Kidney (tissue), 14 donors: ENCODE data around the gene MIGA2. TPM values are rescaled to one million over a fixed set of nuclear protein-coding genes. Genes with fewer than 3 reads are reported as not detected.

Experiments used
- DNase-seq, 5 donors: peaks; one replicate each; pipeline ENCODE4 v3.0.0-alpha.2; 2013 to 2020
- FAIRE-seq: peaks from 2 replicates; lab custom pipeline; 2012; peaks lifted over from hg19 to GRCh38; lab: Jason Lieb, UNC
- H3K27ac ChIP-seq, 2 donors: one replicate each; pipeline ENCODE4 v1.7.0; 2013; ENCODE audit warnings: low read depth in 2 of 2, low read length in 2 of 2, inconsistent platforms in 1 of 2
- H3K27me3 ChIP-seq: one replicate; pipeline ENCODE4 v1.7.1; 2013; ENCODE audit warnings: low read length, inconsistent platforms; ENCODE audit not compliant: control insufficient read depth, insufficient read depth
- H3K36me3 ChIP-seq, 3 donors: one replicate each; pipeline versions ENCODE4 v1.7.0 to v1.7.1; 2013; ENCODE audit warnings: low read length in 3 of 3, control low read depth in 1 of 3, inconsistent platforms in 1 of 3; ENCODE audit not compliant: insufficient read depth in 3 of 3, control insufficient read depth in 2 of 3
- H3K4me1 ChIP-seq, 3 donors: one replicate each; pipeline versions ENCODE4 v1.7.0 to v1.7.1; 2013; ENCODE audit warnings: low read length in 3 of 3, inconsistent platforms in 1 of 3, low read depth in 1 of 3; ENCODE audit not compliant: control insufficient read depth in 2 of 3, insufficient read depth in 2 of 3
- H3K4me3 ChIP-seq, 3 donors: one replicate each; pipeline versions ENCODE4 v1.7.0 to v1.8.1; 2013; ENCODE audit warnings: low read length in 3 of 3, control low read depth in 1 of 3, inconsistent platforms in 1 of 3
- H3K9ac ChIP-seq, 3 donors: one replicate each; pipeline versions ENCODE4 v1.7.0 to v1.7.1; 2013; ENCODE audit warnings: low read length in 3 of 3, control low read depth in 1 of 3, inconsistent platforms in 1 of 3
- H3K9me3 ChIP-seq, 3 donors: one replicate each; pipeline versions ENCODE4 v1.7.0 to v1.7.1; 2013; ENCODE audit warnings: low read length in 3 of 3, control low read depth in 1 of 3, inconsistent platforms in 1 of 3; ENCODE audit not compliant: control insufficient read depth in 2 of 3, insufficient read depth in 1 of 3
- CTCF ChIP-seq: IDR thresholded peaks from 3 replicates; pipeline ENCODE4 v1.5.1; 2012; ENCODE audit warnings: mild to moderate bottlenecking, moderate library complexity, borderline replicate concordance; ENCODE audit not compliant: insufficient read depth; ENCODE audit errors: extremely low read depth
- intact Hi-C: fragments of 100-400 bp; cut with DNase I; formaldehyde crosslinking; loops from one replicate; pipeline ENCODE4 v1.11.1; 2022
- polyA plus RNA-seq: library from polyadenylated mRNA; stranded (reverse); fragments of 350-450 nt; fragmentation: Illumina TruSeq; extraction: RNeasy Lipid Tissue Mini Kit (QIAGEN cat#74804); gene quantifications from one replicate; pipeline ENCODE4 v1.2.3, GENCODE V29; 2014; ENCODE audit warnings: low read depth, low replicate concordance; ENCODE audit not compliant: insufficient read depth
- total RNA-seq: library from RNA; stranded (reverse); fragmentation: NEBNext Ultra II Directional; extraction: Animal tissue kit (Norgen Biotek cat#: 25700); gene quantifications from one replicate; pipeline ENCODE4 v1.2.1, GENCODE V29; 2021
- donor health status: control.
- donor health status: control.
- donor health status: control.
- donor health status: control.
- donor health status: control.
- donor health status: DM: yes; HTN: yes; CAD: no.
- donor health status: Normal renal cell carcinoma (clear cell type).

Gene MIGA2
- total and polyA plus RNA-seq, 2 donors from 2014 or later = 26.1 to 29.9 TPM

- peak in 1 of 5 donors; percentile 60 for DNase-seq
- no peak for TF ChIP-seq CTCF
- no peaks in the 10 kb centered on the region for H3K27me3 ChIP-seq
- intact Hi-C loops = no loop called here
- FAIRE-seq = no peak
- peaks cover 0 to 19% (median 5%) of the 10 kb centered on the region in 3 donors for H3K4me1 ChIP-seq
- peaks cover 0 to 5% (median 0%) of the 10 kb centered on the region in 3 donors for H3K36me3 ChIP-seq
- H3K9ac ChIP-seq = peak overlapping the region in 1 of 3 donors; percentile 41
- peak overlapping the region in 1 of 2 donors; percentile 28 for H3K27ac ChIP-seq
- peak overlapping the region in 1 of 3 donors; percentile 59 for H3K4me3 ChIP-seq
- no peaks in the 10 kb centered on the region for H3K9me3 ChIP-seq
Measured at GRCh38 chr9:129108805-129109536, 72.5 kb downstream of the MIGA2 start.

- H3K36me3 ChIP-seq = peaks cover 0 to 5% (median 0%) of the 10 kb centered on the region in 3 donors
- H3K27ac ChIP-seq = no peak overlapping the region
- intact Hi-C loops = no loop called here
- DNase-seq (peak in 1 of 5 donors; percentile 69), FAIRE-seq (no peak)
- no peak for TF ChIP-seq CTCF
- no peaks in the 10 kb centered on the region for H3K9me3 ChIP-seq
- H3K4me3 ChIP-seq = peak overlapping the region in 1 of 3 donors; percentile 59
- H3K9ac ChIP-seq = peak overlapping the region in 1 of 3 donors; percentile 41
- peaks cover 0 to 19% (median 7%) of the 10 kb centered on the region in 3 donors for H3K4me1 ChIP-seq
- no peaks in the 10 kb centered on the region for H3K27me3 ChIP-seq
Measured at GRCh38 chr9:129109537-129109903, 73.1 kb downstream of the MIGA2 start.

- TF ChIP-seq CTCF = no peak
- H3K9ac ChIP-seq = peak overlapping the region; percentile 18 to 77 (median 72)
- peaks cover 0 to 5% (median 0%) of the 10 kb centered on the region in 3 donors for H3K36me3 ChIP-seq
- H3K4me3 ChIP-seq = peak overlapping the region; percentile 37 to 85 (median 59)
- intact Hi-C loops = no loop called here
- H3K27me3 ChIP-seq = no peaks in the 10 kb centered on the region
- H3K27ac ChIP-seq = peak overlapping the region; percentile 32 to 77
- H3K9me3 ChIP-seq = no peaks in the 10 kb centered on the region
- H3K4me1 ChIP-seq = peaks cover 0 to 19% (median 10%) of the 10 kb centered on the region in 3 donors
- peak in 3 of 5 donors; percentile 29 to 78 (median 58) for DNase-seq
- FAIRE-seq = no peak
Measured at GRCh38 chr9:129109952-129110739, 73.7 kb downstream of the MIGA2 start.
